ENCODE data around the gene KLHDC7B.
A peak's percentile ranks its signal among the peaks of the same experiment; 100 is the strongest.
"Not testable (repeated sequence)": the region's sequence is repeated elsewhere in the genome, so short reads cannot be mapped to it uniquely, and the experiment has no call there.

Gene KLHDC7B

DNA sequence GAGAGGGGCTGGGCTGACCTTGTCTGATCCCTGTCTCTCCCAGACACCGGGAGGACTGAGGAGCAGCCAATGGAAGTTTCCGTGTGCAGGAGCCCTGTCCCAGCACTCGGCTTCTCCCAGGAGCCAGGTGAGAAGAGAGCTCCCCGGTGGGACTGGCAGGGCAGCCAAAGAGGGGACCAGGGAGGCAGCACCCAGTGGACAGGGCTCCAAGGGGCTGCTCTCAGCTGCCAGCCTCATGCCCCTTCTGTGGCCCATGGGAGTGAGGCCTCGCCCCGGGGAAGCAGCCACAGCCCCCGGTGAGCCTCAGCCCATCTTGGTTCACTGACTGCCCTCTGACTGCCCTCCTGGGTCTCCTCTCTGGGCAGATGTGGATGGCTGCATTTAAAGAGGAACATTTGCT lies 27.1 kb upstream of the KLHDC7B start:
- TF ChIP-seq, protein P1, sequence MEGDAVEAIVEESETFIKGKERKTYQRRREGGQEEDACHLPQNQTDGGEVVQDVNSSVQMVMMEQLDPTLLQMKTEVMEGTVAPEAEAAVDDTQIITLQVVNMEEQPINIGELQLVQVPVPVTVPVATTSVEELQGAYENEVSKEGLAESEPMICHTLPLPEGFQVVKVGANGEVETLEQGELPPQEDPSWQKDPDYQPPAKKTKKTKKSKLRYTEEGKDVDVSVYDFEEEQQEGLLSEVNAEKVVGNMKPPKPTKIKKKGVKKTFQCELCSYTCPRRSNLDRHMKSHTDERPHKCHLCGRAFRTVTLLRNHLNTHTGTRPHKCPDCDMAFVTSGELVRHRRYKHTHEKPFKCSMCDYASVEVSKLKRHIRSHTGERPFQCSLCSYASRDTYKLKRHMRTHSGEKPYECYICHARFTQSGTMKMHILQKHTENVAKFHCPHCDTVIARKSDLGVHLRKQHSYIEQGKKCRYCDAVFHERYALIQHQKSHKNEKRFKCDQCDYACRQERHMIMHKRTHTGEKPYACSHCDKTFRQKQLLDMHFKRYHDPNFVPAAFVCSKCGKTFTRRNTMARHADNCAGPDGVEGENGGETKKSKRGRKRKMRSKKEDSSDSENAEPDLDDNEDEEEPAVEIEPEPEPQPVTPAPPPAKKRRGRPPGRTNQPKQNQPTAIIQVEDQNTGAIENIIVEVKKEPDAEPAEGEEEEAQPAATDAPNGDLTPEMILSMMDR (IDR thresholded peaks at IDR 0.05) = no peak
- no peak for TF ChIP-seq ZFX (IDR thresholded peaks at IDR 0.05; ENCODE audit: borderline replicate concordance)
- no peak overlapping the region for H3K27ac ChIP-seq

DNA sequence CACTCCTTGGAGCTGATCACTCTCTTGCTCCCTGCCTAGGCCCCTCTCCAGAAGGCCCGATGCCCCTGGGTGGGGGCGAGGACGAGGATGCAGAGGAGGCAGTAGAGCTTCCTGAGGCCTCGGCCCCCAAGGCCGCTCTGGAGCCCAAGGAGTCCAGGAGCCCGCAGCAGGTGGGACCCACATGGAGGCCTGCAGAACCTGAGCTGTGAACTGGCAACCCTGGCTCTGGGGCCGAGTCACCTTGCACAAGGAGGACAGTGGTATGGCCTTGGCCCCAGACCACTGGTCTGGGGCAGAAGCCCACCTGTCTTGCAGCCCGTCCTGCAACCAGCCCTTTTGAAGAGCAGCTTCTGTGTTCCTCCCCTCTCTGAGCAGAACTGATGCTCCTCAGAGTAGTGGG lies 26.5 kb upstream of the KLHDC7B start:
- H3K27ac ChIP-seq = no peak overlapping the region
- TF ChIP-seq, protein P1 (IDR thresholded peaks at IDR 0.05) = no peak
- TF ChIP-seq ZFX (IDR thresholded peaks at IDR 0.05; ENCODE audit: borderline replicate concordance) = no peak

DNA sequence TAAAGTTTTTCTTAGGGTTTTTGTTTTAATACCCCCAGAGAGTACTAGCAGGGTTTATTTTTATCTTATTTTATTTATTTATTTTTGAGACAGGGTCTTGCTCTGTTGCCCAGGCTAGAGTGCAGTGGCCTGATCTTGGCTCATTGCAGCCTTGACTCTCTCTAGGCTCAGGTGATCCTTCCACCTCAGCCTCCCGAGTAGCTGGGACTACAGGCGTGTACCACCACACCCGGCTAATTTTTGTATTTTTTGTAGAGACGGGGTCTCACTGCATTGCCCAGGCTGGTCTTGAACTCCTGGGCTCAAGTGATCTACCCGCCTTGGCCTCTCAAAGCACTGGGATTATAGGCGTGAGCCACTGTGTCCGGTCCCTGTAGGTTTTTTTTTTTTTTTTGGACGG lies 25.5 kb upstream of the KLHDC7B start:
- not testable (repeated sequence) for H3K27ac ChIP-seq

DNA sequence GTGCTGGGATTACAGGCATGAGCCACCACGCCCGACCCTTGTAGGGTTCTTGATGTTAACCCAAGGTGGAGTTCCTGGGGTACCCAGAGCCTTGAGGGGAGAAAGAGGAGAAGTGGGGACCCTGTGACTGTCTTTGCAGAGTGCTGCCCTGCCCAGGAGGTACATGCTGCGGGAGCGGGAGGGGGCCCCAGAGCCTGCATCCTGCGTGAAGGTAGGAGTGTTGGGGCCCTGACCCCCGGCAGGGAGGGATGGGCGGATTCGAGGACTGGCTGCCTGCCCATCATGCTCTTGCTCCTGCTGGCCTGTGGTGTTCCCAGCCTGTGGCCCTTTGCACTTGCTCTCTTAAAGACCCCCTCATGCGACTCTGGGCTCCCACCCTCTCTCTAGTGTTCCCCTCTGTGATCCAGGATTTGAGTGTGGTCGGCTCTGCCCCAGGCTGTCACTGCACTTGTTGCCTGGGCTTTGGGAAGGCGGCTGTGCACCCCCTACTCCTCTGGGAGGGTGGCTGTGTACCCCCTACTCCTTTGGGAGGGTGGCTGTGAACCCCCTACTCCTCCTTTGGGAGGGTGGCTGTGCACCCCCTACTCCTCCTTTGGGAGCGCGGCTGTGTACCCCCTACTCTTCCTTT lies 24.8 kb upstream of the KLHDC7B start:
- TF ChIP-seq, protein P1 (IDR thresholded peaks at IDR 0.05) = no peak
- TF ChIP-seq ZFX (IDR thresholded peaks at IDR 0.05; ENCODE audit: borderline replicate concordance) = no peak

DNA sequence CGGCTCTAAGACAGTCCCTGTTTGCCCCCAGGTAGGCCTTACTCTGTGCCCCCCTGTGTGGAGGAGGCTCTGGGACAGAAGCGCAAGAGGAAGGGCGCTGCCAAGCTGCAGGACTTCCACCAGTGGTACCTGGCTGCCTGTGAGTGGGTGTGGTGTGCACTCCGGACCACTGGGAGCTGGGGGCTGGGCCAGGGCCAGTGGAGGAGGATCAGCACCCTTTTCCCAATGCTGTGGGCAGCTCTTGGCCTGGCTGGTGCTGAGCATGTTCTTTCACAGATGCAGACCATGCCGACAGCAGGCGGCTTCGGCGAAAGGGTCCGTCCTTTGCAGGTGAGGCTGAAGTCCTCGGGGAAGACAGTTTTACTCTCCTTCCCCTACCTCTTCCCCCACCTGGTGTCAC lies 24.0 kb upstream of the KLHDC7B start:
- H3K27ac ChIP-seq = no peak overlapping the region
- TF ChIP-seq ZFX (IDR thresholded peaks at IDR 0.05; ENCODE audit: borderline replicate concordance) = no peak
- TF ChIP-seq, protein P1 (IDR thresholded peaks at IDR 0.05) = no peak

More for the DNA sequence above, 24.8 kb upstream of the KLHDC7B start:
- H3K27ac ChIP-seq = no peak overlapping the region

DNA sequence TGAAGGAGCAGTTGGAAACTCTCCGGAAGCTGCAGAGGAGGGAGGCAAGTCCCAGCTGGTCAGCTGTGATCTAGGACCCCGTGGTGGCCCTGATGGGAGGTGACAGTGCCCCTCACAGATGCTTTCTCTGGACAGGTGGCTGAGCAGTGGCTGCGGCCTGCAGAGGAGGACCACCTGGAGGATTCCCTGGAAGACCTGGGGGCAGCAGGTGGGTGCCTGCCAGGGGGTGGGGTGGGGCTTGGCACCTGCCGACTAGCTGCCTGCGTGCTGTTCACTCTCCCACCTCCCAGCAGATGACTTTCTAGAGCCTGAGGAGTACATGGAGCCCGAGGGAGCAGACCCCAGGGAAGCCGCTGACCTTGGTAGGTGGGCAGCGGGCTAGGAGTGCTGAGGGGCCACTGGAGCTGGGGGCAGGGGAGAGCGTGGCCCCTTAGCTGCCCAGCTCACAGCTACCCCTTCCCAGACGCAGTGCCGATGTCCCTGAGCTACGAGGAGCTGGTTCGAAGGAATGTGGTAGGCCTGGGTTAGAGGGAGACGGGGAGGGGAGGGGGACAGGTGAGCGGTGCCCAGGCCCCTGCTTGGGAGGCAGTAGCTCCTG lies 23.4 kb upstream of the KLHDC7B start:
- no peak overlapping the region for H3K27ac ChIP-seq

DNA sequence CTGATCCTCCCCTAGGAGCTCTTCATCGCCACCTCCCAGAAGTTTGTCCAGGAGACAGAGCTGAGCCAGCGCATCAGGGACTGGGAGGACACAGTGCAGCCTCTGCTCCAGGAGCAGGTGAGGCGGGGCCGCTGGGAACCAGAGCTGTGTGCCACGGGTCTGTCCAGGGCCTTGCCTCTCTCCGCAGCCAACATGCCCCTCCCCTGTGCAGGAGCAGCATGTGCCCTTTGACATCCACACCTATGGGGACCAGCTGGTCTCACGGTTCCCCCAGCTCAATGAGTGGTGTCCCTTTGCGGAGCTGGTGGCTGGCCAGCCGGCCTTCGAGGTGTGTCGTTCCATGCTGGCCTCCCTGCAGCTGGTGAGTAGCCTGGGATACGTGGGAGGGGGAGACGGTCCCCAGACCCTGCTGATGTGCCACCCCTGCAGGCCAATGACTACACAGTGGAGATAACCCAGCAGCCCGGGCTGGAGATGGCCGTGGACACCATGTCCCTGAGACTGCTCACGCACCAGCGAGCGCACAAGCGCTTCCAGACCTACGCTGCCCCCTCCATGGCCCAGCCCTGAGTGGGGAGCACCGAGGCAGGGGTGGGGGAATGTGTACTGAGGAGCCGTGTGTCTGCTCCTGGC lies 22.8 kb upstream of the KLHDC7B start:
- H3K27ac ChIP-seq = peak overlapping the region; percentile 99
- no peak for TF ChIP-seq ZFX (IDR thresholded peaks at IDR 0.05; ENCODE audit: borderline replicate concordance)
- TF ChIP-seq, protein P1 (IDR thresholded peaks at IDR 0.05) = no peak

More for the DNA sequence above, 23.4 kb upstream of the KLHDC7B start:
- TF ChIP-seq ZFX (IDR thresholded peaks at IDR 0.05; ENCODE audit: borderline replicate concordance) = no peak
- TF ChIP-seq, protein P1 (IDR thresholded peaks at IDR 0.05) = no peak
